Lower lobe of right lung (tissue), 2 donors: ENCODE data around the gene THAP2. TPM values are rescaled to one million over a fixed set of nuclear protein-coding genes. Genes with fewer than 3 reads are reported as not detected.

Source experiments
- ATAC-seq, 2 donors: fragments of 200-7000 bp; cut with Tn5 transposase; one replicate each; pipeline ENCODE4 v1.9.1; 2020 to 2022; ENCODE audit warnings: mild to moderate bottlenecking in 2 of 2, moderate library complexity in 2 of 2
- DNase-seq: peaks from one replicate; pipeline ENCODE4 v3.0.0-alpha.2; 2020
- H3K27ac ChIP-seq: fragments of 200-600 bp; one replicate; pipeline ENCODE4 v1.8.0; 2022
- H3K27me3 ChIP-seq: fragments of 200-600 bp; one replicate; pipeline ENCODE4 v1.8.0; 2022; ENCODE audit warnings: low read depth
- H3K36me3 ChIP-seq: fragments of 200-600 bp; one replicate; pipeline ENCODE4 v1.8.0; 2022; ENCODE audit warnings: mild to moderate bottlenecking
- H3K4me1 ChIP-seq: fragments of 200-600 bp; one replicate; pipeline ENCODE4 v1.8.0; 2022
- H3K4me3 ChIP-seq: fragments of 200-600 bp; one replicate; pipeline ENCODE4 v1.8.0; 2022; ENCODE audit warnings: mild to moderate bottlenecking
- H3K9me3 ChIP-seq: fragments of 200-600 bp; one replicate; pipeline ENCODE4 v1.8.0; 2022
- intact Hi-C: fragments of 100-400 bp; cut with DNase I; formaldehyde crosslinking; loops from one replicate; pipeline ENCODE4 v1.11.0; 2022
- long read RNA-seq: library from polyadenylated mRNA; unstranded; transcript quantifications from one replicate; pipeline ENCODE4 v2.0.0, GENCODE V29; 2021
- total RNA-seq: library from RNA; stranded (reverse); fragmentation: NEBNext Ultra II Directional; extraction: Animal tissue kit (Norgen Biotek cat#: 25700); gene quantifications from one replicate; pipeline ENCODE4 v1.2.1, GENCODE V29; 2021
- TF ChIP-seq, protein P1 (sequence below): fragments of 200-600 bp; IDR thresholded peaks from one replicate; pipeline ENCODE4 v1.8.0; 2022; ENCODE audit warnings: antibody characterized with exemption, mild to moderate bottlenecking
- donor health status: DM: no; HTN: yes; CAD: no; lungs with severe emphysema.

THAP2 gene
- 6.1 TPM for total RNA-seq
- long read RNA-seq, full-length matches to known transcripts: 6 of 8 reads
- long read RNA-seq, partial matches to known transcripts: 0 of 8 reads
- long read RNA-seq, other reads (novel, unspliced or antisense): 2 of 8 reads

DNA sequence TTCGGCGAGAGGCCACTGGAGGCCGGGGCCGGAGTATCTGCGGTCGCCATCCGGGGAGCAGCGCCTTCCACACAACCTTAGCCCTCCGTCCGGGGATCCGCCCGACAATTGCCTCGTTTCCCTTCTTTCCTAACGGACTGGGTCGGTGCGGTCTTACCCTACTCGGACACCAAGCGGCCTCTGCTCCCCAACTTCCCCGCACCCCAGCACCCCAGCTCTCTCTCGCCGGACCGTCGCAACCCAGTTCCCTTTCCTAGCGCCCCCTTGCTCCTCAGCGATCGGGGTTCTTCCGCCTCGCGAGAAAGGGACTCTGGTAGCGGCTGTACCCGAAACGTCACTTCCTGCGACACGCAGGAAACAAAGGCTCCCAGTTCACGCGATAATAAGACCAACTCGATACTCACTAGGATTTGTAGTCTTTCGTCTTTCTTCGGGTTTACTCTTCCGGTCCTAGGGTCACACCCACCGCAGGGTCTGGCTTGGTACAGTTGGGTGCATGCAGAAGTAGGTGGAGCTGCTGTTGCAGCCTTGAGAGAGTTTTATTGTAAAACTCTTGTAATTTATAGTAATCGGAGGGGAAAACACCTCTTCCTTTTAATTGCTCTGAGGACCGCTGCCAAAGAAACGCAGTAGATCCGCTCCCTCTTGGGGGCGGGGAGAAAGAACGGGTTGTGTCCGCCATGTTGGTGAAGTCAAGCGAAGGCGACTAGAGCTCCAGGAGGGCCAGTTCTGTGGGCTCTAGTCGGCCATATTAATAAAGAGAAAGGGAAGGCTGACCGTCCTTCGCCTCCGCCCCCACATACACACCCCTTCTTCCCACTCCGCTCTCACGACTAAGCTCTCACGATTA, at the start of gene THAP2, which contains the start of gene ZFC3H1:
TSS of gene THAP2 (plus strand) at position 741 of the 850 bp plus-strand sequence. CDS start 209 bp downstream, outside the sequence.
TSS of gene ZFC3H1 (minus strand) at position 288 of the 850 bp plus-strand sequence. CDS start at position 50, 238 bp downstream.
- H3K4me1 ChIP-seq: peaks cover 40% of the 10 kb centered on the region
- DNase-seq (peak; percentile 94), ATAC-seq (peak; percentile 96 to 97)
- H3K27me3 ChIP-seq: no peaks in the 10 kb centered on the region
- TF ChIP-seq, protein P1, sequence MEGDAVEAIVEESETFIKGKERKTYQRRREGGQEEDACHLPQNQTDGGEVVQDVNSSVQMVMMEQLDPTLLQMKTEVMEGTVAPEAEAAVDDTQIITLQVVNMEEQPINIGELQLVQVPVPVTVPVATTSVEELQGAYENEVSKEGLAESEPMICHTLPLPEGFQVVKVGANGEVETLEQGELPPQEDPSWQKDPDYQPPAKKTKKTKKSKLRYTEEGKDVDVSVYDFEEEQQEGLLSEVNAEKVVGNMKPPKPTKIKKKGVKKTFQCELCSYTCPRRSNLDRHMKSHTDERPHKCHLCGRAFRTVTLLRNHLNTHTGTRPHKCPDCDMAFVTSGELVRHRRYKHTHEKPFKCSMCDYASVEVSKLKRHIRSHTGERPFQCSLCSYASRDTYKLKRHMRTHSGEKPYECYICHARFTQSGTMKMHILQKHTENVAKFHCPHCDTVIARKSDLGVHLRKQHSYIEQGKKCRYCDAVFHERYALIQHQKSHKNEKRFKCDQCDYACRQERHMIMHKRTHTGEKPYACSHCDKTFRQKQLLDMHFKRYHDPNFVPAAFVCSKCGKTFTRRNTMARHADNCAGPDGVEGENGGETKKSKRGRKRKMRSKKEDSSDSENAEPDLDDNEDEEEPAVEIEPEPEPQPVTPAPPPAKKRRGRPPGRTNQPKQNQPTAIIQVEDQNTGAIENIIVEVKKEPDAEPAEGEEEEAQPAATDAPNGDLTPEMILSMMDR: peak; percentile 28
- peak within 1 kb of the TSS; percentile 97 for H3K27ac ChIP-seq
- no peaks in the 10 kb centered on the region for H3K9me3 ChIP-seq
- intact Hi-C loops: no loop called here
- peak within 1 kb of the TSS; percentile 75 for H3K4me3 ChIP-seq
- peaks cover 16% of the 10 kb centered on the region for H3K36me3 ChIP-seq

DNA sequence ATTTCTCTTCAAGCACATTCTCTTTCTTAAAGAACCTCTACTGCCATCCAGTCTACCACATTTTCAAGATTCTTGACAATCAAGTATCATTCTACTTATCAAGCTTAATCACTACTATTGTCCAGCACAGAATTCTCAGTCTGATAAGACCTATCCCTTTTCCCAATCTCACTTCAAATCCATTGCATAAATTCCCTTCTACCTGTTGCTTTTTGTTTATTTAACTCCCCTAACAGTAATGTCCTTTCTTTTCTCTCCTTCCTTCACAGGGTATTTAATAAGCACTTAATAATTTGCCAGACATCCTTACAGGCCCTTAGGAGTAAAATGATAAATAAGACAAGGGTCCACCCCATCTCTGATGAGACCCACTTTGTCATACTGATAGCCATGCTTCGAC, 42.2 kb upstream of the THAP2 start:
- peaks cover 100% of the 10 kb centered on the region for H3K36me3 ChIP-seq
- DNase-seq (no peak), ATAC-seq (no peak)
- no peaks in the 10 kb centered on the region for H3K9me3 ChIP-seq
- H3K27me3 ChIP-seq: no peaks in the 10 kb centered on the region
- H3K4me3 ChIP-seq: no peak overlapping the region
- intact Hi-C loops: no loop called here
- H3K27ac ChIP-seq: no peak overlapping the region
- no peaks in the 10 kb centered on the region for H3K4me1 ChIP-seq
- TF ChIP-seq, protein P1: no peak

DNA sequence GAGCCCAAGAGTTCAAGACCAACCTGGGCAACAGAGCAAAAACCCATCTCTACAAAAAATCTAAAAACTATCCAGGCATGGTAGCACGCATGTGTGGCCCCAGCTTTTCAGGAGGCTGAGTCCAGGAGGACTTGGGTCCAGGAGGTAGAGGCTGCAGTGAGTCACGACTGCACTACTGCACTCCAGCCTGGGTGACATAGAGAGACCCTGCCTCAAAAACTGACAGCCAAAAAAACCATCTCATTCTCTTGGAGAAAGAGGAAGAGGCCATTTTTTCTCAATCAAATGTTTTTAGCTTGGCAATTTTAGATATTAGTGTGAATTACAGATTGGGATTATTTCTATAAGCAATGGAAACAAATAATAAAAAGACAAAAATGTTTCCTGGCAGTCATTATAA, 38.6 kb upstream of the THAP2 start:
- DNase-seq: no peak
- no peak overlapping the region for H3K4me3 ChIP-seq
- TF ChIP-seq, protein P1: no peak
- intact Hi-C loops: no loop called here
- H3K27me3 ChIP-seq: no peaks in the 10 kb centered on the region
- no peaks in the 10 kb centered on the region for H3K4me1 ChIP-seq
- H3K36me3 ChIP-seq: peaks cover 100% of the 10 kb centered on the region
- ATAC-seq: no peak
- no peak overlapping the region for H3K27ac ChIP-seq
- no peaks in the 10 kb centered on the region for H3K9me3 ChIP-seq

DNA sequence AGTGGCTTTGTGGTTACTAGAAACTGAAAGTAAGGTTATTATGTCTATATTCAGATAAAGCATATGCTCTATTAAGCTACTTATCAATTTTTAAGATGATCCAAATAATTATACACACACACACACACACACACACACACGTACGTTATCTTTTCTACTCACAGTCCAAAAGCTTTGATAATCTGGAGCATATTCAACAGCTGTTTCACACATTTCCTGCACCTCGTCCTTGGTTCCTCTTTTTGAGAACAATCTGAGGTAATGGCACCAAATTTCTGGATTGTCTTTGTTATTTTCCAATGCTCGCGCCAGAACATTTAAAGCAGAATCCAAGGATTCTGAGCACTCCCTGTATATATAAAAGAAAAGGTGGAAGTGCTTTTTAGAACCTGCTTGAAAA, 38.0 kb upstream of the THAP2 start:
- H3K9me3 ChIP-seq: no peaks in the 10 kb centered on the region
- H3K27ac ChIP-seq: no peak overlapping the region
- H3K4me1 ChIP-seq: no peaks in the 10 kb centered on the region
- peaks cover 100% of the 10 kb centered on the region for H3K36me3 ChIP-seq
- DNase-seq (no peak), ATAC-seq (no peak)
- intact Hi-C loops: no loop called here
- TF ChIP-seq, protein P1: no peak
- H3K27me3 ChIP-seq: no peaks in the 10 kb centered on the region
- no peak overlapping the region for H3K4me3 ChIP-seq

DNA sequence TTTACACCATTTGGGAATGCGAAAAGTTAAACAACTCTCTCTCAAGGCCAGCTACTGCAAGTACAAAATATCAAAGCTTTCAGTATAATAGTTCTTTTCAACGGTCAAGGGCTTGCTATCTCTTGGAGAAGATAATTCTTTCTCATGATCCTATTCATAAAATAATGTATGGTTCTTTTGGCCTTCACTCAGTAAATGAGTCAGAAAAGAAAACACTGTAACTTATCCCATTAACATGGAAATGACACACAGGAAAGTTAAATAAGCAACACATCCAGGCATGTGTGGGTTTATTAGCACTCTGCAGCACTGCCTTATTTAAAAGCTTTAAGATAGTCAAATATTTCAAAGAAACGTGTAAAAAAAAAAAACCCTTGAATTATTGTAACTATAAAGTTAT, 37.3 kb upstream of the THAP2 start:
- Histone ChIP-seq H3K36me3 (peaks cover 100% of the 10 kb centered on the region), H3K4me1 (no peaks in the 10 kb centered on the region), H3K4me3 (no peak overlapping the region), H3K27ac (no peak overlapping the region), H3K27me3 (no peaks in the 10 kb centered on the region), H3K9me3 (no peaks in the 10 kb centered on the region)
- intact Hi-C loops: no loop called here
- TF ChIP-seq, protein P1: no peak
- ATAC-seq: no peak
- no peak for DNase-seq
